PC-9 (cell line): Measurements from ENCODE around the gene CTNNA3. TPM values are rescaled to one million over a fixed set of nuclear protein-coding genes. Genes with fewer than 3 reads are reported as not detected.

Experiments used
- BruUV-seq: library from RNA; stranded (reverse); fragments of 400-500 nt; replicated peaks from 2 replicates; lab custom pipeline; 2021; lab: Mats Ljungman, UMichigan
- CTCF ChIA-PET: fragments of 300-600 bp; sonication (Branson Sonifier 250); formaldehyde crosslinking; loops from one replicate; lab custom pipeline; 2022; ENCODE audit warnings: antibody characterized with exemption; lab: Charles Lee
- POLR2A ChIA-PET: fragments of 300-600 bp; sonication (Branson Sonifier 250); formaldehyde crosslinking; loops from one replicate; lab custom pipeline; 2022; ENCODE audit warnings: antibody characterized with exemption; ENCODE audit not compliant: unreplicated experiment; lab: Charles Lee
- DNase-seq, 2 experiments: peaks; one replicate each; pipeline versions ENCODE4 v3.0.0 to v3.0.0-alpha.2; 2015 to 2022; ENCODE audit warnings: mixed read lengths in 1 of 2
- H2AFZ ChIP-seq: fragments of 200-600 bp; sonication (generic); 2 replicates; pipeline ENCODE4 v1.8.1; 2017; ENCODE audit warnings: antibody characterized with exemption
- H3F3A ChIP-seq: fragments of 200-600 bp; sonication (generic); 2 replicates; pipeline ENCODE4 v1.8.1; 2017; ENCODE audit warnings: antibody characterized with exemption, mild to moderate bottlenecking, low read depth; ENCODE audit not compliant: insufficient read depth
- H3K27ac ChIP-seq: fragments of 200-600 bp; sonication (generic); 2 replicates; pipeline ENCODE4 v1.6.1; 2016; ENCODE audit warnings: mixed run types
- H3K27me3 ChIP-seq: fragments of 200-600 bp; sonication (generic); 2 replicates; pipeline ENCODE4 v1.6.1; 2016; ENCODE audit warnings: low read depth, mixed run types; ENCODE audit not compliant: insufficient read depth
- H3K36me3 ChIP-seq: fragments of 200-600 bp; sonication (generic); 2 replicates; pipeline ENCODE4 v1.6.1; 2016; ENCODE audit warnings: low read depth, mixed run types
- H3K4me1 ChIP-seq: fragments of 200-600 bp; sonication (generic); replicated peaks from 2 replicates; pipeline ENCODE4 v1.6.1; 2016; ENCODE audit warnings: mixed run types; ENCODE audit not compliant: insufficient read depth
- H3K4me2 ChIP-seq: fragments of 200-600 bp; sonication (generic); 2 replicates; pipeline ENCODE4 v1.6.1; 2017; ENCODE audit warnings: mixed run types
- H3K4me3 ChIP-seq: fragments of 200-600 bp; sonication (generic); 2 replicates; pipeline ENCODE4 v1.6.1; 2016; ENCODE audit warnings: mixed run types
- H3K79me2 ChIP-seq: fragments of 200-600 bp; sonication (generic); 2 replicates; pipeline ENCODE4 v1.6.1; 2017; ENCODE audit warnings: low read depth, mixed run types
- H3K9me2 ChIP-seq: fragments of 200-600 bp; sonication (generic); 2 replicates; pipeline ENCODE4 v1.8.1; 2017; ENCODE audit warnings: mild to moderate bottlenecking; ENCODE audit not compliant: insufficient read depth
- H3K9me3 ChIP-seq: fragments of 200-600 bp; sonication (generic); 2 replicates; pipeline ENCODE4 v1.8.1; 2016; ENCODE audit warnings: low read depth; ENCODE audit not compliant: insufficient read depth
- H4K20me1 ChIP-seq: fragments of 200-600 bp; sonication (generic); 2 replicates; pipeline ENCODE4 v1.8.1; 2017; ENCODE audit not compliant: insufficient read depth
- CTCF ChIP-seq: fragments of 200-600 bp; sonication (generic); conservative IDR thresholded peaks from 2 replicates; pipeline ENCODE4 v1.6.1; 2017; ENCODE audit warnings: mixed run types, antibody characterized with exemption, mild to moderate bottlenecking, moderate library complexity
- EZH2 ChIP-seq: fragments of 200-600 bp; sonication (generic); IDR thresholded peaks from 2 replicates; pipeline ENCODE4 v1.8.0; 2017; ENCODE audit warnings: antibody characterized with exemption, low read depth
- intact Hi-C: fragments of 100-400 bp; cut with micrococcal nuclease; formaldehyde crosslinking; loops from one replicate; pipeline ENCODE4 v1.10.0; 2022; ENCODE audit not compliant: unreplicated experiment
- microRNA-seq: library from miRNA; unstranded; fragments of <30 nt; microRNA quantifications from one replicate; pipeline ENCODE4 v1.2.0, GENCODE V29; 2021; ENCODE audit warnings: borderline number of aligned reads, borderline replicate concordance
- total RNA-seq: library from RNA; stranded (reverse); gene quantifications from 2 replicates; pipeline ENCODE4 v1.2.3, GENCODE V29; 2021

CTNNA3 gene
- total RNA-seq, 1 experiment from 2014 or later: not detected

- Histone ChIP-seq H3F3A (peaks cover 13% of the 10 kb centered on the region; the same call in 1 of the 2 replicates), H3K27me3 (no peaks in the 10 kb centered on the region), H4K20me1 (no peaks in the 10 kb centered on the region), H3K4me3 (no peak overlapping the region), H3K4me1 (peaks cover 23% of the 10 kb centered on the region), H3K9me3 (no peaks in the 10 kb centered on the region; the same call in 1 of the 2 replicates), H3K36me3 (no peaks in the 10 kb centered on the region), H2AFZ (no peak overlapping the region), H3K79me2 (no peaks in the 10 kb centered on the region), H3K4me2 (no peak overlapping the region), H3K9me2 (no peaks in the 10 kb centered on the region), H3K27ac (no peak overlapping the region)
- CTCF ChIA-PET: no interaction called here
- TF ChIP-seq EZH2 (no peak), CTCF (no peak)
- intact Hi-C loops: loop anchor here (10.0 kb wide), 1 partner anchor 289 kb away; no protein-coding TSS in a partner anchor
- POLR2A ChIA-PET: no interaction called here
- BruUV-seq: no TSS peak
- DNase-seq: no peak
Measured at GRCh38 chr10:65864036-65864435, 1832.0 kb downstream of the CTNNA3 start.

Small RNAs within 50 kb of the gene (microRNA-seq; reads per million reads assigned to microRNA genes)
- not detected for gene MIR7151

Other genes with a start within 250 kb of the CTNNA3 start
- 0.33 TPM in 1 of 2 replicates, not detected in the other for gene DNAJC12, start 142.0 kb upstream of the CTNNA3 start, total RNA-seq
- 15.8 and 17.2 TPM in 2 replicates for gene SIRT1, start 188.5 kb upstream of the CTNNA3 start, total RNA-seq